GM12801 (cell line): Measurements from ENCODE around the gene METTL6.

Experiments
- TF ChIP-seq, protein P1 (sequence below): IDR thresholded peaks from one replicate; pipeline ENCODE4 v1.5.1; 2011; ENCODE audit warnings: control low read depth; ENCODE audit not compliant: insufficient read length; ENCODE audit errors: extremely low read depth

Gene METTL6

DNA sequence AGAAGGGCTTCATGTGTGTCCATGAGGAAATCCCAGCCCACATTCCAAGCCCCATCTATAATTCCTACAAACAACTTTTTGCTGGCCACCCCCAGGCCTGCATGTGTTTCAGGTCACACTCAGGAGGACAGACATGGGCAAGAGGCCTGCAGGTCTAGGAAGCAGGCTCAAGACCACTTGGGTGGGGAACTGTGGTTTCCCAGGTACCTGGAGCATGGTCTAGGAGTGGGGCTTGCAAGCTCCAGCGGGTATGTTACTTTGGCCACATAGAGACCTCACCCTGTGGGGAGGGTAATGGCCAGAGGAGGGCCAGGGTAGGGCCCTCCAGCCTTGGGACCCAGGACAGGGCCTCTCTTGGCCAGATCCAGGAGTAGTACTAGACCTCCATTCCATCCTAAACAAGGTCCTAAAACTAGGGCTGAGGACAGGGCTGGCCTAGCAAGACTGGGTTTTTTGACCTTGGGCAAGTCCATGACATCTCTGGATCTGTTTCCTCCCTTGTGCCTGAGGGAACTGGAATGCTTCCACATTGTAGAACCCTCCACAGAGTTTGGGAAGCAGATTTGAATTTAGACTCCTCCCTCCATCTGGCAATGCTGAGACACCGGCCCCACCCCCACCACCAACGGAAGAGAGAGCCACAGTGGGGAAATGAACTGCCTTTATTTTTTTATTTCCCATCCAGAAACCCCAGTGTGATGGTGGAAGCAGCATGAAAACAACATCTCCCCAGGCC, 22.3 kb upstream of the METTL6 start:
- TF ChIP-seq, protein P1, sequence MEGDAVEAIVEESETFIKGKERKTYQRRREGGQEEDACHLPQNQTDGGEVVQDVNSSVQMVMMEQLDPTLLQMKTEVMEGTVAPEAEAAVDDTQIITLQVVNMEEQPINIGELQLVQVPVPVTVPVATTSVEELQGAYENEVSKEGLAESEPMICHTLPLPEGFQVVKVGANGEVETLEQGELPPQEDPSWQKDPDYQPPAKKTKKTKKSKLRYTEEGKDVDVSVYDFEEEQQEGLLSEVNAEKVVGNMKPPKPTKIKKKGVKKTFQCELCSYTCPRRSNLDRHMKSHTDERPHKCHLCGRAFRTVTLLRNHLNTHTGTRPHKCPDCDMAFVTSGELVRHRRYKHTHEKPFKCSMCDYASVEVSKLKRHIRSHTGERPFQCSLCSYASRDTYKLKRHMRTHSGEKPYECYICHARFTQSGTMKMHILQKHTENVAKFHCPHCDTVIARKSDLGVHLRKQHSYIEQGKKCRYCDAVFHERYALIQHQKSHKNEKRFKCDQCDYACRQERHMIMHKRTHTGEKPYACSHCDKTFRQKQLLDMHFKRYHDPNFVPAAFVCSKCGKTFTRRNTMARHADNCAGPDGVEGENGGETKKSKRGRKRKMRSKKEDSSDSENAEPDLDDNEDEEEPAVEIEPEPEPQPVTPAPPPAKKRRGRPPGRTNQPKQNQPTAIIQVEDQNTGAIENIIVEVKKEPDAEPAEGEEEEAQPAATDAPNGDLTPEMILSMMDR, result no peak

DNA sequence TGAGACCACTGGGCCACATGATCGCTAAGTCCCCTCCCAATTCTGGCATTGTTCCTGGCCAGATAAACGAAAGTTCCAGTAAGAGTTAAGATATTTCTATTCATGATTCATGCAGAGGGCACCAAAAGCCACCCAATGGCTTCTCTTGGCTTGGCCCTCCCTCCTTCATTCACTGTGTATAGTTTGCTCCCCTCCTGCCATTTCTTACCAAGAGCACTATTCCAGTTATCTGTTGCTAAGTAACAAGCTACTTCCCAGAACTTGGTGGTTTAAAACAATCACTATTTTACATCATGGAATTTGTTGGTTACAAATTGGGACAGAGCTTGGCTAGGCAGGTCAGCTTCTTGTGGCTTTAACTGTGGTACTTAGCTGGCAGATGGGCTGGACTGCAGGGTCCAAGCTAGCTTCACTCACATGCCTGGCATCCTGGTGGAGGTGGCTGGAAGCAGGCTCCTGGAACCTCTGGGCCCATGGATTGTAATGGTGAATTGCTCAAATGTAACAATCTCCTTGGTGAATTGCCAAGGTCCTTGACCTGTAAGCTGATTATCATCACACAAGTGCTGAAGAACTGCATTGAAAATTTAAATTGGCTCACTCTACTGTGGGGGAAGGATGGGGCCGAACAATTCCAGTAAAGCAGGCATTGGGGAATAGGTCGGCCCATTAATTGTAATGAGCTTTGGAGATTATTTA, 16.6 kb upstream of the METTL6 start:
- TF ChIP-seq, protein P1, result no peak

DNA sequence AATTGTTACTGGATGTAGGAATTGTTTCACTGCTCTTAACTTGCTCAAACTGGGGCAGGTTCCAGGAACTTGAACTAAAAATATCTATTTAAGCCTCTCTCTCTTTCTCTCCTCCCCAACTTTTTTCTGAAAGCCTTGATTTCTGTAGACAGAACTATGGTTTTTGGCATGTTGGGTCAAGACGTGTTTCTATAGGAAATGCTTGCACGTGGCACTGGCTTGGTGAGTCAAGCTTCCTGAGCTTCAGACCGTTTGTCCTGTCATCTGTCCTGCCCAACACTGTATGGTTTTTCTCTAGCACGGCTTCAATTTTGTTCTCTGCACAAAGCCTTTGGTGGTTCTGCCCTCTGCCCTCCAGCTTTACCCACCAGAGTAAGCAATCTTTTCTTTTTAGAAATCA, 13.5 kb upstream of the METTL6 start:
- TF ChIP-seq, protein P1, result no peak

DNA sequence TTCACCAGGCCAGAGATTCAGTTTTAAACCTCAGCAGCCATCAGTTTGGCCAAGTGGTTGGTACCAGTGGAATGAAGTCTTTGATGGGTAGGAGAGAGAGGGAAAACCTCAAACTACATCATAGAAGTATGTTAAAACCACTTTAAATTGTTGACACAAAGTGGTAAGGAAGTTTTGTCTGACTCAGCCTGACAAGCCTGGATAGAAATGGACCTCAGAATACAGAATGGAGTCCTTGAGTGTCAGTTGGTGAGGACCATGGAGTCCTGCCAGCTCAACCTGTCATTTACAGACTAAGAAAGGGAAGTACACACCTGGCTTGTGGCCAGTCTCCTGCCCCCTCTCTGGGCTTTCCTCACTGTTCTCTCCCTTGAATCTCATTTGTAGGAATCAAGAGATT, 12.1 kb upstream of the METTL6 start:
- TF ChIP-seq, protein P1, result no peak

DNA sequence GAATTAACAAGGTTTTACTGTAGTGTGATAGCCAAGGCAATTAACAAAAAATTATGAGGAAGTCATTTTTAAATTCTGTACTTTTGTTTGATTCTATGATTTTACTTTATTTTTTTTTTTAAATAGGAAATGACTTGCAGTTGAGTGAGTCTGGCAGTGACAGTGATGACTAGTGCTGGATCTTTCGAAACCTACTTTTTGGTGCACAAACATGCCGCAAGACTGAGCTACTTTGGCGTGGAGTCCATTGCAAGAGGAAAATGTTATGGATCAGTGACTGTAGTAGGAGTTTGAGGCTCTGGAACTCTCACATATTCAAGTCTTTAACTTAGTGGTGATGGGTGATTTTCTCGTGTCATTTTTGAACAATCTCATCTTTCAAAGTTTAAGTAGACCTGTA, 11.6 kb upstream of the METTL6 start:
- TF ChIP-seq, protein P1, result no peak

DNA sequence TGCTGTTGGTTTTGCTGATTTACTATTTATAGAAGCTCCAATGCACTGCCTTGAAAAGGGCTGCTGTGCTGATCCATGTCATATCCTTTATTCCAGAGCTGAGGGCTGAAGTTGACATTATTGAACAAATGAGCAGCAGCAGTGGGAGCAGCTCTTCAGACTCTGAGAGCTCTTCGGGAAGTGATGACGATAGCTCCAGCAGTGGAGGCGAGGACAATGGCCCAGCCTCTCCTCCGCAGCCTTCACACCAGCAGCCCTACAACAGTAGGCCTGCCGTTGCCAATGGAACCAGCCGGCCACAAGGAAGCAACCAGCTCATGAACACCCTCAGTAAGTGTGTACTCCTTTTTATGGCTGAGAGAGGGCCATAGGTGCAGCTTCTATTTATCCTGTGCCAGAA, 8.9 kb upstream of the METTL6 start:
- TF ChIP-seq, protein P1, result no peak

DNA sequence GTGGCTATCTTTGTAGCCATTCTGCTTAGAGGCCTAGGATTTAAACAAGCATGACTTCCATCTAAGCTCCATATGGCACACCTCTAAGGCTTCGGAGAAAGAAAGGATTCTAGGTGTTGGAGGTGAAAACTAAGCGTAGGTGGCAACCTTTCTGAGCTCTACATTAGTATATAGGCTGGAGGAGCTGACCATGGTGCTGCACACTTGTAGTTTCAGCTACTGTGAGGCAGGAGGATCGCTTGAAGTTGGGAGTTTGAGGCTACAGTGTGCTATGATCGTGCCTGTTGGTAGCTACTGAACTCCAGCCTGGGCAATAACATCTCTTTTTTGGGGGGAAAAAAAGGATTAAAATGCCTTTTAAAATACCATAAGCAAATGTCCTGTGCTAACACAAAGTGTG, 7.4 kb upstream of the METTL6 start:
- TF ChIP-seq, protein P1, result no peak
